HG03521 (cell line): ENCODE results near the gene PHACTR2.

Experiments used
- ATAC-seq: cut with Tn5 transposase; IDR thresholded peaks from one replicate; pipeline ENCODE4 v1.9.1; 2021; ENCODE audit warnings: mild to moderate bottlenecking, moderate library complexity; ENCODE audit not compliant: unreplicated experiment

Gene PHACTR2

GRCh38 chr6:143739341-143739851, 61.6 kb downstream of the PHACTR2 start:
- ATAC-seq: no peak

- no peak for ATAC-seq
Measured at GRCh38 chr6:143740213-143740612, 62.4 kb downstream of the PHACTR2 start.

- no peak for ATAC-seq
Measured at GRCh38 chr6:143741480-143741879, 63.7 kb downstream of the PHACTR2 start.

GRCh38 chr6:143742070-143742954, 64.5 kb downstream of the PHACTR2 start:
- no peak for ATAC-seq

GRCh38 chr6:143742955-143743255, 65.1 kb downstream of the PHACTR2 start:
- ATAC-seq: no peak

- ATAC-seq: no peak
Measured at GRCh38 chr6:143743301-143744166, 65.8 kb downstream of the PHACTR2 start.

GRCh38 chr6:143744551-143745165, 66.9 kb downstream of the PHACTR2 start:
- no peak for ATAC-seq

GRCh38 chr6:143745166-143746133, 67.7 kb downstream of the PHACTR2 start:
- no peak for ATAC-seq

GRCh38 chr6:143746202-143747119, 68.7 kb downstream of the PHACTR2 start:
- ATAC-seq: no peak

DNA sequence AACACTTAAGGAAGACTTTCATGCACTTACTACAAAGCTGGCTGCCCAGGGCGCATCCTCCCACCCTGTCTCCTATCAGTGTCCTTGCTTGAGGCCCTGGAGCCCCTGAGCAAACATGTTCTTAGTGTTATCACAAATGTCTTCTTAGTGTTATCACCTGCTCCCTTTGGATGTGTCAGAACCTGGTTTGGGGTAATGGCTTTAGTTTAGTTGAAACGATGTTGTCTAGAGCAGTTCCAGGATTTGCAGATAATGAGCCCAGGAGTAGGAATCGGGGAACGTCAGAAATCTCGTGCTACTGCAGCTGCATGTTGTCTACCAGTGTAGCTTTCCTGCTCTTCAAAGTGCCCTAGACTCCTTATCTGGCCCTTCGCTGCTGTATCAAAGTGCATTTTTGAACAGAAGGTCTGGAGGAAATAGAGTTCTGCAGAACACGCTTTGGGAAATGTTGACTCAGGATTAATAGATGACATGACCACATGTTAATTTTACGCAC, 69.6 kb downstream of the PHACTR2 start:
- no peak for ATAC-seq

- no peak for ATAC-seq
Measured at GRCh38 chr6:143749891-143750290, 72.1 kb downstream of the PHACTR2 start.

GRCh38 chr6:143750877-143751276, 73.1 kb downstream of the PHACTR2 start:
- no peak for ATAC-seq

GRCh38 chr6:143752459-143752858, 74.7 kb downstream of the PHACTR2 start:
- no peak for ATAC-seq

- ATAC-seq: no peak
Measured at GRCh38 chr6:143753678-143754077, 75.9 kb downstream of the PHACTR2 start.

GRCh38 chr6:143754204-143754603, 76.4 kb downstream of the PHACTR2 start:
- no peak for ATAC-seq

GRCh38 chr6:143755301-143755744, 77.6 kb downstream of the PHACTR2 start:
- ATAC-seq: no peak

DNA sequence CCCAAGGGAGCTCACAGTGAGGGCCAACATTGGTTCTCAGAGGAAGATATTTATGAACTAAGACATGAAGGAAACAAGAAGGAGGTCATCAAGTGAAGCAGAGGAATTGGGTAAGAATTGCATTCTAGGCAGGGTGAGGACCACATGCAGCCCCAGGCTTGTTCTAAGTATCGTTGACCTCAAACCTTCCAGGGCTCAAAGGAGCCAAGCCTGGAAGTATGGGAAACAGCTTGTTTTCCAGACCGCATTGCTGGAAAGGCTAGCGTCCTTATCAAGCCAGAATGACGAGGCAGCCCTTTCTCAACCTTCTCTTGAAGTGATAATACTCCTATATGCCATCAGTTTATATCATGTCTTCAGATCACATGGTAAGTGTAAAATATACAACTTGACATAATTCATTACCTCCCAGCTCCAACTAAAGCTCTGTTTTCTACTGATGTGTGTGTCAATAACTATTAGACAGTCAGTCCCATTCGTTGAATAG, 79.6 kb downstream of the PHACTR2 start:
- ATAC-seq: no peak

- ATAC-seq: no peak
Measured at GRCh38 chr6:143758551-143758950, 80.8 kb downstream of the PHACTR2 start.

- ATAC-seq: no peak
Measured at GRCh38 chr6:143759666-143760065, 81.9 kb downstream of the PHACTR2 start.
